ENCODE results near the gene PFKL.

GRCh38 chr21:44288251-44289110 is 11.4 kb upstream of the PFKL start:
- TF ChIP-seq, protein P1, sequence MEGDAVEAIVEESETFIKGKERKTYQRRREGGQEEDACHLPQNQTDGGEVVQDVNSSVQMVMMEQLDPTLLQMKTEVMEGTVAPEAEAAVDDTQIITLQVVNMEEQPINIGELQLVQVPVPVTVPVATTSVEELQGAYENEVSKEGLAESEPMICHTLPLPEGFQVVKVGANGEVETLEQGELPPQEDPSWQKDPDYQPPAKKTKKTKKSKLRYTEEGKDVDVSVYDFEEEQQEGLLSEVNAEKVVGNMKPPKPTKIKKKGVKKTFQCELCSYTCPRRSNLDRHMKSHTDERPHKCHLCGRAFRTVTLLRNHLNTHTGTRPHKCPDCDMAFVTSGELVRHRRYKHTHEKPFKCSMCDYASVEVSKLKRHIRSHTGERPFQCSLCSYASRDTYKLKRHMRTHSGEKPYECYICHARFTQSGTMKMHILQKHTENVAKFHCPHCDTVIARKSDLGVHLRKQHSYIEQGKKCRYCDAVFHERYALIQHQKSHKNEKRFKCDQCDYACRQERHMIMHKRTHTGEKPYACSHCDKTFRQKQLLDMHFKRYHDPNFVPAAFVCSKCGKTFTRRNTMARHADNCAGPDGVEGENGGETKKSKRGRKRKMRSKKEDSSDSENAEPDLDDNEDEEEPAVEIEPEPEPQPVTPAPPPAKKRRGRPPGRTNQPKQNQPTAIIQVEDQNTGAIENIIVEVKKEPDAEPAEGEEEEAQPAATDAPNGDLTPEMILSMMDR (IDR thresholded peaks at IDR 0.05): no peak
- TF ChIP-seq POLR2A (IDR thresholded peaks at IDR 0.05): no peak
